GM12878 (cell line): ENCODE results near the gene SRP68.

Experiments
- CBFB ChIP-seq: IDR thresholded peaks from 2 replicates; pipeline ENCODE4 v1.6.1; 2016; ENCODE audit warnings: antibody characterized with exemption, low read depth
- CREM ChIP-seq: IDR thresholded peaks from 2 replicates; pipeline ENCODE4 v1.6.1; 2014; ENCODE audit warnings: antibody characterized with exemption, low read depth
- ESRRA ChIP-seq: IDR thresholded peaks from 2 replicates; pipeline ENCODE4 v1.6.1; 2012; ENCODE audit warnings: mild to moderate bottlenecking, low read length, improper control_type of control experiment
- FOXK2 ChIP-seq: fragments of 450-650 bp; IDR thresholded peaks from 2 replicates; pipeline ENCODE4 v1.6.1; 2017; ENCODE audit warnings: mild to moderate bottlenecking, moderate library complexity
- IRF4 ChIP-seq: IDR thresholded peaks from 2 replicates; pipeline ENCODE4 v1.6.1; 2011; ENCODE audit warnings: low read depth, low read length
- POLR2A ChIP-seq: IDR thresholded peaks from 2 replicates; pipeline ENCODE4 v1.6.1; 2011; ENCODE audit warnings: low read depth, mild to moderate bottlenecking, low read length
- SREBF2 ChIP-seq: IDR thresholded peaks from 2 replicates; pipeline ENCODE4 v1.6.1; 2012; ENCODE audit warnings: mild to moderate bottlenecking, low read length
- TAF1 ChIP-seq: IDR thresholded peaks from 2 replicates; pipeline ENCODE4 v1.6.1; 2011; ENCODE audit warnings: mild to moderate bottlenecking, low read depth, low read length, borderline replicate concordance
- ZSCAN29 ChIP-seq: fragments of 450-650 bp; IDR thresholded peaks from 2 replicates; pipeline ENCODE4 v1.6.1; 2017; ENCODE audit warnings: mild to moderate bottlenecking, moderate library complexity
- TF ChIP-seq, protein P1 (sequence below), 3 experiments: IDR thresholded peaks in 2 of 3; conservative IDR thresholded peaks in 1 of 3; 2 replicates each; pipeline ENCODE4 v1.5.1; 2011; ENCODE audit warnings: low read depth in 3 of 3, low read length in 3 of 3, mild to moderate bottlenecking in 3 of 3, control low read depth in 2 of 3, moderate library complexity in 2 of 3, inconsistent platforms in 1 of 3, mixed read lengths in 1 of 3; ENCODE audit not compliant: control insufficient read depth in 2 of 3, insufficient read depth in 1 of 3; ENCODE audit errors: extremely low read depth in 1 of 3
- TF ChIP-seq, protein P2 (sequence below): IDR thresholded peaks from 2 replicates; pipeline ENCODE4 v1.6.1; 2011; ENCODE audit warnings: low read depth, low read length, improper control_type of control experiment, borderline replicate concordance

DNA sequence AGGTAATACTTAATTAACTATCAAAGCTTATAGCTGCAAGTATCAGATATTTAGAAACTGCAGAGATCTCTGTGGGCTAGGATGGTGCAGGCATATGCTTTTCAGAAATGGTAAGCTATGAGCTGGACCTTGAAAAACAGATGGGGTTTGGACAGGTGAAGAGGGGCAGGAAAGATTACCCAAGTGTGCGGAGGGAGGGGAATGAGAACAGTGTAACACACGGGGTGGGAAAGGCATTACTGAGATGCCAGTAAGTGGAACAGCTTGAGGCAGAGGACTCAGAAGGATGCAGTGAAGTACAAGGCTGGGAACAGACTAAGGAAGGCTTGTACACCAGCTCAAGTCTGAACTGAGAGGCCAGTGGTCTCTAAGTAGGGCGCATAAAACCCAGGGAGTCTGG is 23.1 kb downstream of the SRP68 start:
- no peak for TF ChIP-seq ESRRA
- TF ChIP-seq, protein P1, sequence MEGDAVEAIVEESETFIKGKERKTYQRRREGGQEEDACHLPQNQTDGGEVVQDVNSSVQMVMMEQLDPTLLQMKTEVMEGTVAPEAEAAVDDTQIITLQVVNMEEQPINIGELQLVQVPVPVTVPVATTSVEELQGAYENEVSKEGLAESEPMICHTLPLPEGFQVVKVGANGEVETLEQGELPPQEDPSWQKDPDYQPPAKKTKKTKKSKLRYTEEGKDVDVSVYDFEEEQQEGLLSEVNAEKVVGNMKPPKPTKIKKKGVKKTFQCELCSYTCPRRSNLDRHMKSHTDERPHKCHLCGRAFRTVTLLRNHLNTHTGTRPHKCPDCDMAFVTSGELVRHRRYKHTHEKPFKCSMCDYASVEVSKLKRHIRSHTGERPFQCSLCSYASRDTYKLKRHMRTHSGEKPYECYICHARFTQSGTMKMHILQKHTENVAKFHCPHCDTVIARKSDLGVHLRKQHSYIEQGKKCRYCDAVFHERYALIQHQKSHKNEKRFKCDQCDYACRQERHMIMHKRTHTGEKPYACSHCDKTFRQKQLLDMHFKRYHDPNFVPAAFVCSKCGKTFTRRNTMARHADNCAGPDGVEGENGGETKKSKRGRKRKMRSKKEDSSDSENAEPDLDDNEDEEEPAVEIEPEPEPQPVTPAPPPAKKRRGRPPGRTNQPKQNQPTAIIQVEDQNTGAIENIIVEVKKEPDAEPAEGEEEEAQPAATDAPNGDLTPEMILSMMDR (IDR thresholded peaks at IDR 0.05 in 2 of 3, conservative IDR thresholded peaks at IDR 0.05 in 1 of 3; ENCODE audit: control insufficient read depth in 2 of 3, extremely low read depth in 1 of 3, insufficient read depth in 1 of 3, low read depth in 3 of 3, low read length in 3 of 3), result no peak
- no peak for TF ChIP-seq CREM
- TF ChIP-seq IRF4, result no peak
- no peak for TF ChIP-seq ZSCAN29
- no peak for TF ChIP-seq FOXK2
- TF ChIP-seq TAF1, result no peak
- TF ChIP-seq, protein P2, sequence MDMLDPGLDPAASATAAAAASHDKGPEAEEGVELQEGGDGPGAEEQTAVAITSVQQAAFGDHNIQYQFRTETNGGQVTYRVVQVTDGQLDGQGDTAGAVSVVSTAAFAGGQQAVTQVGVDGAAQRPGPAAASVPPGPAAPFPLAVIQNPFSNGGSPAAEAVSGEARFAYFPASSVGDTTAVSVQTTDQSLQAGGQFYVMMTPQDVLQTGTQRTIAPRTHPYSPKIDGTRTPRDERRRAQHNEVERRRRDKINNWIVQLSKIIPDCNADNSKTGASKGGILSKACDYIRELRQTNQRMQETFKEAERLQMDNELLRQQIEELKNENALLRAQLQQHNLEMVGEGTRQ, result no peak
- TF ChIP-seq SREBF2, result no peak
- no peak for TF ChIP-seq CBFB
- TF ChIP-seq POLR2A, result no peak
